ENCODE results near the gene PLXNB1. TPM values are rescaled to one million over a fixed set of nuclear protein-coding genes. Genes with fewer than 3 reads are reported as not detected.

PLXNB1 gene
- total RNA-seq, 1 experiment from 2014 or later: 97.7 TPM

- intact Hi-C loops (cut with micrococcal nuclease; ENCODE audit: unreplicated experiment): no loop called here
- ChIA-PET CTCF (interaction anchor here (2.0 kb wide), 1 partner anchor 29 kb away, joined by 10 read pairs; no protein-coding TSS in a partner anchor), POLR2A (ENCODE audit: unreplicated experiment) (no interaction called here)
- BruUV-seq (replicated peaks): no TSS peak
- TF ChIP-seq EZH2 (IDR thresholded peaks at IDR 0.05; ENCODE audit: low read depth): no peak
- Histone ChIP-seq H3K4me3 (no peak overlapping the region), H3K4me2 (no peak overlapping the region), H3F3A (ENCODE audit: insufficient read depth, low read depth) (no peaks in the 10 kb centered on the region; the same call in 1 of the 2 replicates), H3K9me3 (ENCODE audit: insufficient read depth, low read depth) (no peaks in the 10 kb centered on the region), H3K27me3 (ENCODE audit: insufficient read depth, low read depth) (no peaks in the 10 kb centered on the region), H4K20me1 (ENCODE audit: insufficient read depth) (no peaks in the 10 kb centered on the region), H3K27ac (no peak overlapping the region), H3K9me2 (ENCODE audit: insufficient read depth) (no peaks in the 10 kb centered on the region), H3K36me3 (ENCODE audit: low read depth) (no peaks in the 10 kb centered on the region), H2AFZ (no peak overlapping the region), H3K79me2 (ENCODE audit: low read depth) (no peaks in the 10 kb centered on the region), H3K4me1 (replicated peaks; ENCODE audit: insufficient read depth) (peaks cover 7% of the 10 kb centered on the region; the same call in 1 of the 2 replicates)
- DNase-seq: no peak
Observed at GRCh38 chr3:48406443-48407431, 23.1 kb downstream of the PLXNB1 start.

- Histone ChIP-seq H3K4me3 (no peak overlapping the region), H3K79me2 (ENCODE audit: low read depth) (no peaks in the 10 kb centered on the region), H2AFZ (no peak overlapping the region), H3K9me3 (ENCODE audit: insufficient read depth, low read depth) (no peaks in the 10 kb centered on the region), H3K27ac (no peak overlapping the region), H3F3A (ENCODE audit: insufficient read depth, low read depth) (no peaks in the 10 kb centered on the region; the same call in 1 of the 2 replicates), H3K4me2 (no peak overlapping the region), H3K36me3 (ENCODE audit: low read depth) (no peaks in the 10 kb centered on the region), H3K4me1 (replicated peaks; ENCODE audit: insufficient read depth) (peaks cover 7% of the 10 kb centered on the region; the same call in 1 of the 2 replicates), H4K20me1 (ENCODE audit: insufficient read depth) (no peaks in the 10 kb centered on the region), H3K9me2 (ENCODE audit: insufficient read depth) (no peaks in the 10 kb centered on the region), H3K27me3 (ENCODE audit: insufficient read depth, low read depth) (no peaks in the 10 kb centered on the region)
- no peak for TF ChIP-seq CTCF (conservative IDR thresholded peaks at IDR 0.05)
- no peak for TF ChIP-seq EZH2 (IDR thresholded peaks at IDR 0.05; ENCODE audit: low read depth)
- no TSS peak for BruUV-seq (replicated peaks)
- intact Hi-C loops (cut with micrococcal nuclease; ENCODE audit: unreplicated experiment): no loop called here
- POLR2A ChIA-PET (ENCODE audit: unreplicated experiment): no interaction called here
- CTCF ChIA-PET: no interaction called here
- DNase-seq: no peak
Observed at GRCh38 chr3:48405971-48406370, 23.9 kb downstream of the PLXNB1 start.

- Histone ChIP-seq H3K36me3 (ENCODE audit: low read depth) (no peaks in the 10 kb centered on the region), H3K79me2 (ENCODE audit: low read depth) (no peaks in the 10 kb centered on the region), H3F3A (ENCODE audit: insufficient read depth, low read depth) (no peaks in the 10 kb centered on the region; the same call in 1 of the 2 replicates), H3K9me2 (ENCODE audit: insufficient read depth) (no peaks in the 10 kb centered on the region), H4K20me1 (ENCODE audit: insufficient read depth) (no peaks in the 10 kb centered on the region), H3K27me3 (ENCODE audit: insufficient read depth, low read depth) (no peaks in the 10 kb centered on the region), H3K4me2 (no peak overlapping the region), H3K4me3 (no peak overlapping the region), H3K4me1 (replicated peaks; ENCODE audit: insufficient read depth) (peaks cover 7% of the 10 kb centered on the region; the same call in 1 of the 2 replicates), H3K27ac (no peak overlapping the region), H3K9me3 (ENCODE audit: insufficient read depth, low read depth) (no peaks in the 10 kb centered on the region), H2AFZ (no peak overlapping the region)
- intact Hi-C loops (cut with micrococcal nuclease; ENCODE audit: unreplicated experiment): no loop called here
- no peak for DNase-seq
- ChIA-PET CTCF (no interaction called here), POLR2A (ENCODE audit: unreplicated experiment) (no interaction called here)
- TF ChIP-seq EZH2 (IDR thresholded peaks at IDR 0.05; ENCODE audit: low read depth) (no peak), CTCF (conservative IDR thresholded peaks at IDR 0.05) (no peak)
- no TSS peak for BruUV-seq (replicated peaks)
Observed at GRCh38 chr3:48405343-48405881, 24.5 kb downstream of the PLXNB1 start.

Data from PC-9 (cell line).